GM12801 (cell line): ENCODE results near the gene ADSL.

Source experiments
- TF ChIP-seq, protein P1 (sequence below): IDR thresholded peaks from one replicate; pipeline ENCODE4 v1.5.1; 2011; ENCODE audit warnings: control low read depth; ENCODE audit not compliant: insufficient read length; ENCODE audit errors: extremely low read depth

The ADSL gene

GRCh38 chr22:40374567-40374966 lies 28.3 kb downstream of the ADSL start:
- TF ChIP-seq, protein P1, sequence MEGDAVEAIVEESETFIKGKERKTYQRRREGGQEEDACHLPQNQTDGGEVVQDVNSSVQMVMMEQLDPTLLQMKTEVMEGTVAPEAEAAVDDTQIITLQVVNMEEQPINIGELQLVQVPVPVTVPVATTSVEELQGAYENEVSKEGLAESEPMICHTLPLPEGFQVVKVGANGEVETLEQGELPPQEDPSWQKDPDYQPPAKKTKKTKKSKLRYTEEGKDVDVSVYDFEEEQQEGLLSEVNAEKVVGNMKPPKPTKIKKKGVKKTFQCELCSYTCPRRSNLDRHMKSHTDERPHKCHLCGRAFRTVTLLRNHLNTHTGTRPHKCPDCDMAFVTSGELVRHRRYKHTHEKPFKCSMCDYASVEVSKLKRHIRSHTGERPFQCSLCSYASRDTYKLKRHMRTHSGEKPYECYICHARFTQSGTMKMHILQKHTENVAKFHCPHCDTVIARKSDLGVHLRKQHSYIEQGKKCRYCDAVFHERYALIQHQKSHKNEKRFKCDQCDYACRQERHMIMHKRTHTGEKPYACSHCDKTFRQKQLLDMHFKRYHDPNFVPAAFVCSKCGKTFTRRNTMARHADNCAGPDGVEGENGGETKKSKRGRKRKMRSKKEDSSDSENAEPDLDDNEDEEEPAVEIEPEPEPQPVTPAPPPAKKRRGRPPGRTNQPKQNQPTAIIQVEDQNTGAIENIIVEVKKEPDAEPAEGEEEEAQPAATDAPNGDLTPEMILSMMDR, result no peak

DNA sequence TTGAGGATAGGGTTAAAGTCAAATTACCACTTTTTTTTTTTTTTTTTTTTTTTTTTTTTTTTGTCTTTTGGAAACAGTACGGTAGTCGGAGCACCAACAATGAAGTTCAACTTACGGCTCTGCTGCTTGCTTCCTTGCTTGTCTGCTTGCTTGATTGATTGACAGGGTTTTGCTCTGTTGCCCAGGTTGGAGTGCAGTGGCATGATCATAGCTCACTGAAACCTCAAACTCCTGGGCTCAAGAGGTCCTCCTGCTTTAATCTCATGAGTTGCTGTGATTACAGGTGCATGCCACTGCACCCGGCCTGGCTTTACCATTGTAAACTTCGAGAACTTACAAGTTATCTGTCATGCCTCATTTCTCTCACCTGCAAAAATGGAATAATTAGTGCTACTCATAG lies 29.8 kb downstream of the ADSL start:
- TF ChIP-seq, protein P1, result no peak

DNA sequence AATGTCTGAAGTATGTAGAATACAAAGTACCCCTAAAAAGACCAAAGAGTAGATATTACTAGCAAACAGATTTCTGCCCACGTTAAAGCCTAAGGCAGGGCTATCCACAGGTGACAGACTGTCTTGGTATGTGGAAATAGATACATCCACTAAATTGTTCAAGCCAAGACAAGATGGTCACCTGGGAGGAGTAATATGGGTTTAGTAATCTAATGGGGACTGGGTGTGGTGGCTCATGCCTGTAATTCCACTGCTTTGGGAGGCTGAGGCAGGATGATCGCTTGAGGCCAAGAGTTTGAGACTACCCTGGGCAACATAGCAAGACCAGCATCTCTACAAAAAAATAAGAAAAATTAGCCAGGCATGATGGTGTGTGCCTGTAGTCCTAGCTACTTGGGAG lies 31.6 kb downstream of the ADSL start:
- TF ChIP-seq, protein P1, result no peak

- TF ChIP-seq, protein P1, result no peak
Observed at GRCh38 chr22:40381461-40381860, 35.2 kb downstream of the ADSL start.

DNA sequence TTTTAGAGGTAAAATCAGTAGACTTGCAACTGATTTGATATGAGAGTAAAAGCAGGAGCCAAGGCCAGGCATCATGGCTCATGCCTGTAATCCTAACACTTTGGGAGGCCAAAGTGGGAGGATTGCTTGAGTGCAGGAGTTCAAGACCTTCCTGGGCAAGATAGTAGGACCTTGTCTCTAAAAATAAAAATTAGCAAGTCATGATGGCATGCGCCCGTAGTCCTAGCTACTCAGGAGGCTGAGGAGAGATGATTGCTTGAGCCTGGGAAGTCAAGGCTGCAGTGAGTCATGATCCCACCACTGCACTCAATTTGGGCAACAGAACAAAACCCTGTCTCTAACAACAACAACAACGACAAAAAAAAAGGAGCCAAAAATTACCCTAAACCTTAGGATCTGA lies 37.6 kb downstream of the ADSL start:
- TF ChIP-seq, protein P1, result no peak

DNA sequence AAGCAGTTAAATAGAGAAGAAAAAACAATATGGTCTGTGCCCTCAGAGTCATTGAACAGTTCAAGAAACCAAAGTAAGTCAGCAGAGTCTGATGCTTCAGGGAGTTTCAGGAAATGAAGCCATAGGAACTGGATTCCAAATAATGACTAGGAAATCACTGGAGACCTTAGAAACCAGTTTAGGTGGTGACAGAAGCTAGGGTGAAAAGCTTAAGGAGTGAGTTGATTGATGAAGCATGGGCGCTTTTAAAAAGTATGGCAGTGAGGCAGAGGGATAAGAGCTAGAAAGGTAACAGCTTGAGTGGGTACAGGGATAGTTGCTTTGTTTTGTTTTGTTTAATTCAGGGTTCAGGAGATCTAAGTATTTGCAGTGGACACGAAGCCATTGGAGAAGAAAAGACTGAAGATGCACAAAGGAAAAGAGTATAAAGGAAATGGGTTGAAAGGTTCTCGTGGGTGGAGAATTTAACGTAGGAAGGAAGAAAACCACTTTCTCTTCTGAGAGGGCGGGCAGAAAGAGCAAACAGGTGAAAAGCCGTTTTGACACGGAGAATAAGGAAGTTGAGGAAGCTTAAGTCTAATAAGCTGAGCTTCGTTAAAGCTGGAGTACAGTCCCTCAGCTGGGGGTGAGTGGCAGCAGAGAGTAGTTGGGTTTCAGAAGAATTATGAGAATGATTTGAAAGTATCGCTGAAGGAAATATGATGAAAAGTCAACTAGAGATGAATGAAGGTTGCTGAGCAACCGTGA lies 38.9 kb downstream of the ADSL start:
- TF ChIP-seq, protein P1, result no peak

DNA sequence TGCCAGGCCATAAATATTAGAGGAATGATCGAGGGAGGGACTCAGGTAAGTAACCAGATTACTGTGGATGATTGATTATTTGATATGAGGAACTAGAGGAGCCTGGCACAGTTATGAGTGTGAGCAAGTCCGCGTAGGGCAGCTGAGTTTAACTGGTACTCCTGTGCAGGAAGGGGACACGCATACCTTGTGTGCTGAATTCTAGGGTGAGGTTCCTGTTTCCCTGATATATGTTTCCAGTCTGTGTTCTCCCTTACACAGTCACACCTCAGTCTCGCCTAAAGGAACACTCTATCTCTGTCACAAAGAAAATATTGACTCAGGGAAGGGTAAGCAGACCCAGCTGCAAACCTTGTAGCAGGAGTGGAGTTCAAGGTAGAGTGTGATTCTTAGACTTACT lies 41.4 kb downstream of the ADSL start:
- TF ChIP-seq, protein P1, result no peak
